GM19193 (cell line): ENCODE results near the gene DUS2.

ENCODE experiments used
- POLR2A ChIP-seq: IDR thresholded peaks from 4 replicates; pipeline ENCODE4 v1.6.1; 2011; ENCODE audit not compliant: insufficient read depth, insufficient read length; ENCODE audit errors: extremely low read depth

Gene DUS2

DNA sequence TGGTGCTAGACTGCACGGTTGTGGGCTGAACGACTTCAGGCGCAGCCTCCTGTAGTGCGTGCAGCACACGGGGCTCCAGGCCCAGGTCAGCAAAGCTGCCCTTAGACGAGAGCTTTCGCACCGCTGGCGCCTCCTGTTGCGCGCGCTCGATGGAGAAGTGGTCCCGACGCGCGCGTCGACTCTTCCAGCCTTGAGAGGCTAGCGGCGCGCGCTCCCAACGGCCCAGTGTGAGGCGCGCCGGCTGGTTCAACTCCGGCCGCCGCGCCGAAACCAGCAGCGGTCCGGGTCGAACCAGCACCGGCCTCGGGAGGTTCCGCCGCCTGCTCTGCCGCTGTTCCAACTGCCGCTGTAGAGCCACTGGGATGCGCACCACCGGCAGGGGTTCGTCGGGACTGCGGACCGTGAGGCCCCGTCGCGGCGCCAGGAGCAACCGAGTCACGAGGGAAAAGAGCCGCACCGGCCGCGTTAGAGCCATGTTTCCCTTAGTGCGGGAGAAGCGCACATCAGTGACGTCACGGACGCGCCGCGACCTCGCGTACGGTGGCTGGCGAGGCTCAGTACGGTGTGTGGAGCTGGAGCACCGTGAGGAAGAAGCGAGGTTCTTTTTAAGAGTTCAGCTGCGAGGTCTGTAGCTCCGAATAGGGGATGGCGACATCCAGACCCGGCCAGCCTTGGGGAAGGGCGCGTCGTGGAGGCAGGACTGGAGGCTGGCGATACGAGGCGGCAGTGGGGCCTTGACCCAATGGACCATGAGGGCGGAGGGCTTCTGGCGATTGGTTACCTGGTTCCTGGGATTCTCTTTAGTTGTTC lies at the start of gene DUS2, which contains the start of gene DDX28:
Gene DUS2 (plus strand): TSS at position 557 of the 810 bp plus-strand sequence. CDS start 14,740 bp downstream, outside the sequence.
Gene DDX28 (minus strand): TSS at position 505 of the 810 bp plus-strand sequence. CDS start 30 bp downstream, at position 475.
- peak; percentile 88 for TF ChIP-seq POLR2A

- TF ChIP-seq POLR2A, result no peak
Observed at GRCh38 chr16:67975321-67976105, 47.6 kb upstream of the DUS2 start.

DNA sequence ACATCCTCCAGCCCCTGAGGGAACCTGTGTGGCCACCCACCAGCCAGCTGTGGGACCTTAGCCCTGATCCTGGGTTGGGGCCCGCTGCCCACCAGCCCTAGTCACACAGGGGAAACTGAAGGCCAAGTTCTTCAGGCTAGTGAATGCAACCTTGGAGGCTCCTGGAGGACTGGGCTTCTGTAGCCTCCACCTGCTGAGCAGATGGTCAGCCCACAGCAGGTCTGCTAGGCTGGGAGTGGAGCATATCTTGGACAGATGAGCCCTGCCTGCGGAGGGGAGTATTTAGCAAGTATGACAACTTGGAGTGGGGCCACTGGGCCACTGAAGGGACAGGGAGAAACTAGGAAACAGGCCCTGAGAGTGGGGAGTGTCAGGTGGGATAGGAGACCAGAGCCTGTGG lies 46.9 kb upstream of the DUS2 start:
- no peak for TF ChIP-seq POLR2A

- TF ChIP-seq POLR2A, result no peak
Observed at GRCh38 chr16:67977005-67977404, 46.1 kb upstream of the DUS2 start.

GRCh38 chr16:67977469-67978227 lies 45.4 kb upstream of the DUS2 start:
- TF ChIP-seq POLR2A, result no peak

GRCh38 chr16:67979955-67980678 lies 43.0 kb upstream of the DUS2 start, which contains the start of gene DPEP3:
TSS of gene DPEP3 (minus strand) at chr16:67980499. CDS start at chr16:67980380, 119 bp downstream.
- no peak for TF ChIP-seq POLR2A

GRCh38 chr16:67982011-67982696 lies 40.9 kb upstream of the DUS2 start:
- no peak for TF ChIP-seq POLR2A

DNA sequence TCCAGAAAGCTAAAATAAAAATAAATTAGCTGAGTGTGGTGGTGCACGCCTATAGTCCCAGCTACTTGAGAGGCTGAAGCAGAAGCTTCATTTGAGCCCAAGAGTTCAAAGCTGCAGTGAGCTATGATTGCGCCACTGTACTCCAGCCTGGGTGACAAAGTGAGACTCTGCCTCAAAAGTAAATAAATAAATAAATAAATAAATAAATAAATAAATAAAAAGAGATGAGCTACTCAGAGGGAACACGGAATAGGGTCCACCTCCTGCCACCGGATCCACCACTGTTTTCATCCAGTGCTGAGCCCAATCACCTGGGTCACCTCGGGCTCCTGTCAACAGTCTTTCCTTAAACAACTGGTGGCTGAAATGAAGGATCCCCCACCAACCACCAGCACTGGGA lies 36.1 kb upstream of the DUS2 start:
- no peak for TF ChIP-seq POLR2A

GRCh38 chr16:67987460-67988160 lies 35.5 kb upstream of the DUS2 start:
- no peak for TF ChIP-seq POLR2A

DNA sequence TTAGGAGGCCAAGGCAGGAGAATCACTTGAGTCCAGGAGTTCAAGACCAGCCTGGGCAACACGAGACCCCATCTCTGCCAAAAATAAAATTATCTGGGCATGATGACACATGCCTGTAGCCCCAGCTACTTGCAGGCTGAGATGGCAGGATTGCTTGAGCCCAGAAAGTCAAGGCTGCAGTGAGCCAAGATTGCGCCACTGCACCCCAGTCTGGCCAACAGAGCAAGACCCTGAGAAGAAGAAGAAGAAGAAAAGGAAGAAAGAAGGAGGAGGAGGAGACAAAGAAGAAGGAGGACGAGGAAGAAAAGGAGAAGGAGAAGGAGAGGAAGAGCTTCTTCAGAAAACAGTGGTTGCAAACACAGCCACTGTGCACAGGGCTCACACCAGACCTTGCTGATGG lies 34.4 kb upstream of the DUS2 start:
- no peak for TF ChIP-seq POLR2A

GRCh38 chr16:67989322-67990017 lies 33.6 kb upstream of the DUS2 start:
- no peak for TF ChIP-seq POLR2A

DNA sequence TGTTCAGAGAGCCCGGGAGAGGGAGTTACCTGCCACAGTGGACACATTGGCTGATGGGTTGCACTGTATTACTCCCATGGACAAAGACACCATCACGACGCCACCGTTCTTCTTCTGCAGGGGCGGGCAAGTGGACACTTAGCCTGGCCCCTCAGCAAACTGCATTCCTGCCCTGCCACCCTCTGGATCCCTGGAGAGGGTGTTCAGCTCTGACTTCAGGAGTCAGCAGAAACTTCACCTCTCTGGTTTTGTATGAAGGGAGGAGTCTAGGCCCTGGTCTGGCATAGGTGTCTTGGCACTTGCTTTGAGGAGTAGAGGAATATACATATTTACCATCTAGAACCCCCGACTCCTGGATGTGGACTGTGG lies 33.1 kb upstream of the DUS2 start:
- TF ChIP-seq POLR2A, result no peak
